ENCODE data around the gene GALNT11. TPM values are rescaled to one million over a fixed set of nuclear protein-coding genes. Genes with fewer than 3 reads are reported as not detected.
"Not testable (repeated sequence)": the region's sequence is repeated elsewhere in the genome, so short reads cannot be mapped to it uniquely, and the experiment has no call there.

Gene GALNT11
- total RNA-seq, 2 experiments from 2014 or later = 28.7 to 29.7 TPM

DNA sequence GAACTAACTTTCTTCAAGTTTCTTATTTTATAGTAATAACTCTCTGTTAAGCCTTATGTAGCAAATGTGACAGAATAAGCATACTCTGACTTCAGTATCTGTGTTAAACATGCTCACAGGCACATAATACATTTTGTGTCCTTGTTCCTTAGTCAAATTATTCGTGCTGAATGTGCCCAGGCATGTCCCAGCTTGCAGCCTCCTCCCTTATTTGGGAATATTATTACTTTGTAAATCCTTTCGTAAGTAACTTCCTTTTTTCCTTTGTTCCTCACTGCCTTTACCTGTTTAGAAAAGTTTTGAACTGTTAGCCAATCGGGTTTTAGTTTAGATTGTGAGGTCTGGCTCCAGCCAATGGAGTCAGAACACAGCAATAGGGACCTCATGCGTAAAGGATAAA is 46.9 kb downstream of the GALNT11 start:
- POLR2A ChIA-PET = no interaction called here
- Mint-ChIP-seq H3K4me1 (peaks cover 2% of the 10 kb centered on the region), H3K36me3 (peaks cover 26% of the 10 kb centered on the region), H3K27me3 (no peaks in the 10 kb centered on the region), H3K4me3 (no peak overlapping the region), H3K9me3 (peaks cover 12% of the 10 kb centered on the region), H3K27ac (no peak overlapping the region)
- ATAC-seq (ENCODE audit: low read depth) (no peak), DNase-seq (no peak)

DNA sequence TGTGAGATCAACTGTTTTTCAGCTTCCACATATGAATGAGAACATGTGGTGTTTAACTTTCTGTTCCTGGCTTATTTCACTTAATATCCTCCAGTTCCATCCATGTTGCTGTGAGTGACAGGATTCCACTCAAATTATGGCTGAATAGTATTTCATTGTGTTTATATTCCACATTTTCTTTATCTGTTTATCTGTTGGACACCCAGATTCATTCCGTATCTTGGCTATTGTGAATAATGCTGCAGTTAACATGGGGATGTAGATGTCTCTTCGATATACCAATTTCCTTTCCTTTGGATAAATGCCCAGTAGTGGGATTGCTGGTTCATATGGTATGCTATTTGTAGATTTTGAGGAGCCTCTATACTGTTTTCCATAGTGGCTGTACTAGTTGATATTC is 47.9 kb downstream of the GALNT11 start:
- ATAC-seq (ENCODE audit: low read depth) = no peak

DNA sequence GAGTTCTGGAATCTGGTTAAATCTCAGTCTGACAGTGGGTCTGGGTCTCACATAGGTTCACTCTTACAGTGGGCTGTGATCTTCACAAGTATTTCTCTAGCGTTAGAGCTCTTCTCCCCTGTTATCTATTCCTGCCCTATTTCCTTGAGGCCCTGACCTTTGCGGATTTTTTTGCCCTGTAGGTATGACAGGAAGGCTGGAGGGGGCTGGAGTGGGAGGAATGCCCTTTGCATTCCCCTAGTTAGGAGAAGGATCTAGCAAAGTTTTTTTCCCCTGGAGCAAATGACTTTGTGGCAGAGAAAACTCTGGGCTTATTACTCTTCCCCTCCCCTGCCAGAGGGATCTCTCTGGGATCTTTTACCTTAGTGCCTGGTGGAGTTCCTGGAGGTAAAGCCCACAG is 49.2 kb downstream of the GALNT11 start:
- POLR2A ChIA-PET = no interaction called here
- no peak overlapping the region for H3K27ac Mint-ChIP-seq
- ATAC-seq (ENCODE audit: low read depth) (no peak), DNase-seq (no peak)
- H3K9me3 Mint-ChIP-seq = peaks cover 4% of the 10 kb centered on the region
- H3K36me3 Mint-ChIP-seq = peaks cover 9% of the 10 kb centered on the region
- no peak overlapping the region for H3K4me3 Mint-ChIP-seq
- H3K27me3 Mint-ChIP-seq = no peaks in the 10 kb centered on the region
- peaks cover 9% of the 10 kb centered on the region for H3K4me1 Mint-ChIP-seq

More for the DNA sequence above, 47.9 kb downstream of the GALNT11 start:
- H3K36me3 Mint-ChIP-seq = peaks cover 16% of the 10 kb centered on the region
- peaks cover 7% of the 10 kb centered on the region for H3K4me1 Mint-ChIP-seq
- peaks cover 10% of the 10 kb centered on the region for H3K9me3 Mint-ChIP-seq
- DNase-seq = no peak
- H3K4me3 Mint-ChIP-seq = no peak overlapping the region
- POLR2A ChIA-PET = no interaction called here
- no peaks in the 10 kb centered on the region for H3K27me3 Mint-ChIP-seq
- no peak overlapping the region for H3K27ac Mint-ChIP-seq

DNA sequence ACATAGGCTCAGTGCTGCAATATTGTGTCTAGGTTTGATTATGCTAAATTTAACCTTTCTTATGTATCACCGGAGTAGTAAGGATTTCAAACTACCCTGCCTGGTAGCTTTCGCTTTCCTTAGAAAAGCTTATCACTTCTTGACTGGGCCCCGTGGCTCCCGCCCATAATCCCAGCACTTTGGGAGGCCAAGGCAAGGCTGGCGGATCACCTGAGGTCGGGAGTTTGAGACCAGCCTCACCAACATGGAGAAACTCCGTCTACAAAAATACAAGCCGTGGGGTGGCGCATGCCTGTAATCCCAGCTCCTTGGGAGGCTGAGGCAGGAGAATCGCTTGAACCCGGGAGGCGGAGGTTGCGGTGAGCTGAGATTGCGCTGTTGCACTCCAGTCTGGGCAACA is 49.9 kb downstream of the GALNT11 start:
- H3K9me3 Mint-ChIP-seq; H3K4me3 Mint-ChIP-seq; H3K27ac Mint-ChIP-seq; ATAC-seq (ENCODE audit: low read depth); H3K27me3 Mint-ChIP-seq; POLR2A ChIA-PET; H3K4me1 Mint-ChIP-seq; H3K36me3 Mint-ChIP-seq; DNase-seq: not testable (repeated sequence)

DNA sequence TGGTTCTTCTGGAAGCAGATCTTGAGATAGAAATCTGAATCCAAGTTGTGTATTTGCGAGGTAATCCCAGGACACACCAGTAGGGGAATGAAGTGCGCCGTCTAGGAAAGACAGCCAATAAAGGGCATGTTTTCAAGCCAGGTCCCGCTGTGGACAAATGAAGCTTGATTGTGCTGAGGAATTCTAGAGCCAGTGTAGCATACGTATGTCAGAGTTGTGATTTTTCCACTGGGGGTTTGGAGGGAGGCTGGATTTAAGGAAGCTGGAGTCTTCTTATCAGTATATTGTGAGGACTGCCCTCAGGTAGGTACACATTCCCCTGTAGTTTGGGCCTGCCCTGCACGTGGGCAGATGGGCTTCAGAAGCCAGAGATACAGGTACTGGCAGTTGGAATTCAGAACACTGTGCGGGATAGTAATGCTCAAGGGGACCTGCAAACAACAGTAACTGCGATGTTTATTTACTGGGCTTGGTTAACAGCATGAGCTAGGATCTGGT is 50.9 kb downstream of the GALNT11 start:
- no peak overlapping the region for H3K27ac Mint-ChIP-seq

DNA sequence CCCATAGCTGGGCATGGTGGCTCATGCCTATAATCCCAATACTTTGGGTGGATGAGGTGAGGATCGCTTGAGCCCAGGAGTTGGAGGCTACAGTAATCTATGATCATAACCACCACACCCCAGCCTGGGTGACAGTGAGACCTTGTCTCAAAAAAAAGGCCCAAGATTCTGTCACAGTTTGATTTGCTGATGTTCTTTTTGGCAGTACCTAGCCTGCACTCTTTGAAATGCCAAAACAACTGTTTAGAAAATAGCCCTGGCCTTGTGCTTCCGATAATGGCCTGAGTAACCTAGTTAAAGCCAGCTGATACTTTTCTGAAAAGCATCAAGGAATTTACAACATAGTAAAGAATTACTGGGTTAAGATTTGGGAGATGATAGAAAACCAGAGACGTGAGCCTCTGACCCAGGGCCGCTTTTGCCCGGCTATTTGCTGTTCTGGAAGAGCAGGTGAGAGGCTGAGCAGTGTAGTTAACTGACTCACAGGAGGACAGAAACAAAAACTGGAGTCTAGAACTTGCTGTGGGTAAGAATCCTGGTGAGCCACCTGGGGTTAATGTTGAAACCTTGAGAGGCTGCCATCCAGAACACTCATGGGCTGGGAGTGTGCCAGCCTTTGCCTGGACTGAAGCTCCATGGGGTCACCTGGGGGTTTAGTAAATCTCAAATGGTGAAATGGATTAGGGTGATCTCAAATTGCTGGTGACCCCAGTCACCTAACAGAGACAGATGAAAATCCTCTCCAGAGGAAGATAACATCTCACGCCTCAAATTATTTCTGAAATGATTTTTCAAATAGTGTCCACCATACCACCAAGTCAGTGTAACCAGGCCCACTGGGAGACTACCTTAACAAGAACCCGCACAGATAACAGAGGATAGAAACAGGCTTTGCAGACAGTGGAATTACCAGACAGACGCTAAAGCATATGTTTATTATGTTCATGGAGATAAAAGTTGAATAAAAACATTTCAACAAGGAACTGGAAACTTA is 51.8 kb downstream of the GALNT11 start:
- DNase-seq (no peak), ATAC-seq (ENCODE audit: low read depth) (no peak)
- POLR2A ChIA-PET = no interaction called here
- H3K27ac Mint-ChIP-seq = no peak overlapping the region
- no peaks in the 10 kb centered on the region for H3K27me3 Mint-ChIP-seq
- no peak overlapping the region for H3K4me3 Mint-ChIP-seq
- no peaks in the 10 kb centered on the region for H3K36me3 Mint-ChIP-seq
- peaks cover 10% of the 10 kb centered on the region for H3K4me1 Mint-ChIP-seq
- no peaks in the 10 kb centered on the region for H3K9me3 Mint-ChIP-seq

More for the DNA sequence above, 50.9 kb downstream of the GALNT11 start:
- peaks cover 9% of the 10 kb centered on the region for H3K4me1 Mint-ChIP-seq
- DNase-seq (no peak), ATAC-seq (ENCODE audit: low read depth) (no peak)
- POLR2A ChIA-PET = no interaction called here
- no peaks in the 10 kb centered on the region for H3K36me3 Mint-ChIP-seq
- H3K9me3 Mint-ChIP-seq = no peaks in the 10 kb centered on the region
- H3K4me3 Mint-ChIP-seq = no peak overlapping the region
- no peaks in the 10 kb centered on the region for H3K27me3 Mint-ChIP-seq

DNA sequence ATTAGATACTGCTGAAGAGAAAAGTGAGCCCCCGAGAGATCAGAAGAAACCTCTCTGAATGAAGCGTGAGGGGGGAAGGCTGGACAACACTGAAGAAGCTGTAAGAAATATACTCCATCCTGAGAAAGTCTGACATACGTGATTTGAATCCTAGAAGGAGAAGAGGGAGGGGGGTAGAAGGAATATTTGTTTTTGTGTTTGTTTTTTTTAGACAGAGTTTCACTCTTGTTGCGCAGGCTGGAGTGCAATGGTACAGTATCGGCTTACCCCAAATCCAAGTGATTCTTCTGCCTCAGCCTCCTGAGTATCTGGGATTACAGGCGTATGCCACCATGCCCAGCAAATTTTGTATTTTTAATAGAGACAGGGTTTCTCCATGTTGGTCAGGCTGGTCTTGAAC is 52.6 kb downstream of the GALNT11 start:
- POLR2A ChIA-PET = no interaction called here
- DNase-seq (no peak), ATAC-seq (ENCODE audit: low read depth) (no peak)
- Mint-ChIP-seq H3K27me3 (no peaks in the 10 kb centered on the region), H3K36me3 (no peaks in the 10 kb centered on the region), H3K4me1 (peaks cover 11% of the 10 kb centered on the region), H3K4me3 (no peak overlapping the region), H3K27ac (no peak overlapping the region), H3K9me3 (no peaks in the 10 kb centered on the region)

DNA sequence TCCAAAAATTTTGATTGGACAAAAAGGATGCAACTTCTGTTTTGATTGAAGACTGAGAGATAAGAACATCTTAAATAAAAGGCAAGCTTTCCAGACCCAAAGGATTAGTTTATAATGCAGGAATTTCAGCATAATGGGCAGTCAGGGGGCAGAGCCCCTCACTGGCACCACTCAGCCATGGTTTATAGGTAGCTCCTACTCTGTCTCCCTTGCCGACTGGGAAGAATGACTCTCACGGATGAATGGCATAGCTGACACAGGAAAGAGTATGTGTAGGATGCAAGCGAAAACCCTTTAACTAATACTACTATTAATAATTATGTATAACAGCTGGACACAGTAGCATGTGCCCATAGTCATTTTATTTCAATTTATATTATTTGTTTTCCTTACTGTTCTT is 53.3 kb downstream of the GALNT11 start:
- POLR2A ChIA-PET = no interaction called here
- Mint-ChIP-seq H3K27me3 (no peaks in the 10 kb centered on the region), H3K27ac (no peak overlapping the region), H3K4me1 (peaks cover 11% of the 10 kb centered on the region), H3K4me3 (no peak overlapping the region), H3K9me3 (no peaks in the 10 kb centered on the region), H3K36me3 (peaks cover 1% of the 10 kb centered on the region)
- DNase-seq (no peak), ATAC-seq (ENCODE audit: low read depth) (no peak)

DNA sequence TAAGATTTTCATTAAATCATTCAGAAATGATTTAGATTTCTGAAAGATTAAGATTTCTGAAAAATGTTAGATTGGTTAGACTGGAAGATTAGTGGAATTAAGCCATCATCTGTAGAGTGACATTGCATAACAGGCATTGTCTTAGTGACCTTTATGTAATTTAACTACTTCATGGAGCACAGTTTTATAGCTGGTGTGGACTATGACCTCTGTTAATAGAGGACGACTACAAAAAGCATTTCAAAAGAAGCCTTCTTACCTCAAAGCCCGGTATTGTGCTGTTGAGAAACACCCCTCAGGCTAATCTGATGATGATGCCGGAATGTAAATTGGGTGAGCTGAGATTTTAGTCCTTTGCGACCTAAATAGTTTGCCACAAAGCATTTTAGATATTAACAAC is 55.6 kb downstream of the GALNT11 start:
- H3K9me3 Mint-ChIP-seq = peaks cover 2% of the 10 kb centered on the region
- H3K27ac Mint-ChIP-seq = no peak overlapping the region
- peaks cover 11% of the 10 kb centered on the region for H3K4me1 Mint-ChIP-seq
- H3K4me3 Mint-ChIP-seq = no peak overlapping the region
- no peaks in the 10 kb centered on the region for H3K27me3 Mint-ChIP-seq
- no peak for DNase-seq
- no peak for ATAC-seq (ENCODE audit: low read depth)
- H3K36me3 Mint-ChIP-seq = peaks cover 11% of the 10 kb centered on the region
- POLR2A ChIA-PET = no interaction called here

DNA sequence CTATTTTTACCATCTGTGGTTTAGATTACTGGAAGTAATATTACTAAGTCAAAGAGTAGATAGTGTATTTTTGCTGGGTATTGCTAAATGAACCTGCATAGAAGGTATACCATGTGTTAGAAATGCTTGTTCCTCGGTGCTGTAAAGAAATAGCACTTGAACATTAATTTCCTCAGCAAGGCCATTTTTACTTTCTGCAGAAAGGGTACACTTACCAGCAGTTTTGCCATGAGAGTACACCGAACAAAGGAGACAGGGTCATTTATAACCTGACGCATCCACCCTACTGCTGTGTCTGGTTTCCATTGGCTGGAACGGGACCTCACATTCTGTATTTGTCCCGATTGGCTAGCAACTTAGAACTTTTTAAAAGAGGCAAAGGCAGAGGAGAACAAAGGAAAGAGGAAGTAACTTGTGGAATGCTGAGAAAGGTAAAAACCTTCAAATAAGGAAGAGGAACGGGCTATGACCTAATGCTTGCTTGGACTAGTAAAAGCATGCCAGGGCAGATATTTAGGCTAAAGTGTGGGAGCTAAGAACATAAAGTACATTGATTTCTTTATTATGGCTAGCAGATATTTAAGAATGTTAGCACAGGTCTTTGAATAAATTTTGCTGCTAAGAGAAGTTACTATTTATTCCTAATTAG is 56.7 kb downstream of the GALNT11 start:
- DNase-seq; POLR2A ChIA-PET; ATAC-seq (ENCODE audit: low read depth); H3K27ac Mint-ChIP-seq; H3K4me3 Mint-ChIP-seq; H3K9me3 Mint-ChIP-seq; H3K27me3 Mint-ChIP-seq: not testable (repeated sequence)
- Mint-ChIP-seq H3K4me1 (peaks cover 11% of the 10 kb centered on the region), H3K36me3 (peaks cover 13% of the 10 kb centered on the region)

DNA sequence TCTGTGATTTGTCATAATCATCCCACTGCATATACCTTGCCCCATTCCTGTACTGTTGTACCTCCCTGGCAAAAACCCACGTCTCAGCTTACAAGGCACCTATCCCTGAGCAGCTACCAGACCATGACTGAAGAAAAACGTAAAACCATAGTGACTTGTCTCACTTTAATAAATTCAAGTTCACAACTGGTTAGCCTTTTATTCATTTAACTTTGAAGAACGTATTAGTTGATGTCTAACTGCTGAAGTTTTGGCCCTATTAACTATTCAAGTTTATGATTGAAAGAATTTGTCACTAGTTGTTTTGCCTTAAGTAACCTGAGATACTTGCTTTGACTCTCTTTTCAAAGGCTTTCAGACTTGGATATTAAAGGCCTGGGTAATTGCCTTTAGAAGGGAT is 59.7 kb downstream of the GALNT11 start:
- ATAC-seq (ENCODE audit: low read depth) (no peak), DNase-seq (no peak)
- H3K36me3 Mint-ChIP-seq = peaks cover 30% of the 10 kb centered on the region
- POLR2A ChIA-PET = no interaction called here
- no peak overlapping the region for H3K27ac Mint-ChIP-seq
- no peaks in the 10 kb centered on the region for H3K27me3 Mint-ChIP-seq
- peaks cover 20% of the 10 kb centered on the region for H3K9me3 Mint-ChIP-seq
- peaks cover 3% of the 10 kb centered on the region for H3K4me1 Mint-ChIP-seq
- no peak overlapping the region for H3K4me3 Mint-ChIP-seq

DNA sequence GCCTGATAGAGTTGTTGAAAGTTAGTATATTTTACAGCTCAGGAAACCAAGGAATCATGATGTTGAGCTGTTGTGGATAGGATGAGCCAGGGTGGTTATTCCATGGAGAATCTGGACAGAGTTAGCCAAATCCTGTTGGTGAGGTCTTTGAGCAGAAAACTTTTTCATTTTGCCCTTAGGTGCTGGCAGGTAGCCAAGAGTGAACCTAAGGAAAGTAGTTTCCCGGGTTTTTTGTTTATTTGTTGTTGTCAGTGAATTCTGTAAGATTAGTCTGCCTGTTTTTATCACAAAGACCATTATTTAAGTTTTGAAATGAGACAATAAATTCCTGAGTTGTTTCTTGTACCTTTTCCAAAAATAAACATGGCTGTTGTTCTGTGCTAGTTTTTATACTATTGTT is 61.0 kb downstream of the GALNT11 start:
- H3K36me3 Mint-ChIP-seq = peaks cover 34% of the 10 kb centered on the region
- ATAC-seq (ENCODE audit: low read depth) = no peak
- DNase-seq = no peak
- no peak overlapping the region for H3K27ac Mint-ChIP-seq
- H3K27me3 Mint-ChIP-seq = no peaks in the 10 kb centered on the region
- POLR2A ChIA-PET = no interaction called here
- no peak overlapping the region for H3K4me3 Mint-ChIP-seq
- peaks cover 23% of the 10 kb centered on the region for H3K9me3 Mint-ChIP-seq
- peaks cover 3% of the 10 kb centered on the region for H3K4me1 Mint-ChIP-seq

DNA sequence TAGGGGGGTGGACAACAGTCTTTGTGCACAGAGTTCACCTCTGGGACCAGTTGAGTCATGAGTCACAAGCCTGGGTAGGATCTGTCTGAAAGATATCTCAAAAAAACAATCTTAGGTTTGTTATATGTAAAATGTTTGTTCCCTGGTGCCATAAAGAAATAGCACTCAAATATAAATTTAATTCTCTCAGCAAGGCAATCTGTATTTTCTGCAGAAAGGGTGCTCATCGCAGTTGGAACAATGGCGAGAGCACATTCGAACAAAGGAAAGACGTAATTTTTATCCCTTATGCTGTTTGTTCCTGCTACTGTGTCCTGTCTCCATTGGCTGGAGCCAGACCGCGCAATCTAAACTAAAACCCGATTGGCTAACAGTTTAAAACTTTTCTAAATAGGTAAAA is 63.7 kb downstream of the GALNT11 start:
- Mint-ChIP-seq H3K4me3 (no peak overlapping the region), H3K36me3 (peaks cover 36% of the 10 kb centered on the region), H3K9me3 (peaks cover 23% of the 10 kb centered on the region), H3K27me3 (no peaks in the 10 kb centered on the region), H3K4me1 (no peaks in the 10 kb centered on the region), H3K27ac (no peak overlapping the region)
- ATAC-seq (ENCODE audit: low read depth) (no peak), DNase-seq (no peak)
- POLR2A ChIA-PET = no interaction called here

DNA sequence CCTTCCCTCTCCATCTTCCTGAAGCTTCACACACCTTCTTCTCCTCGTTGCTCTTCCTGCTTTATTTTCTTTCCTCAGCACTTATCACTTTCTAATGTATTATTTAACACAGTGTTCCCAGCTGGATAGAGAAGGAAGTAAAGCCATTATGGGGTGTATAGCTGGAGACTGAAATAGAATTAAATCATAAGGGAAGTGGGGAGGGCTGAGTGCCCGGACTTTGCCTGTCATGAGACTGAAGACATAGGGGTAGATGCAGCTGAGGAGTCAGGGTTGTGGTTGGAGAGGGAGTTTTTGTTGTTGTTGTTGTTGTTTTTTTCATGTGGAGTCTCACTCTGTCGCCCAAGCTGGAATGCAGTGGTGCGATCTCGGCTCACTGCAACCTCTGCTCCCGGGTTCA is 65.3 kb downstream of the GALNT11 start:
- Mint-ChIP-seq H3K9me3 (peaks cover 21% of the 10 kb centered on the region), H3K27ac (no peak overlapping the region), H3K4me1 (no peaks in the 10 kb centered on the region), H3K4me3 (no peak overlapping the region), H3K36me3 (peaks cover 32% of the 10 kb centered on the region), H3K27me3 (no peaks in the 10 kb centered on the region)
- POLR2A ChIA-PET = no interaction called here
- ATAC-seq (ENCODE audit: low read depth) (no peak), DNase-seq (no peak)
